Activated CD8-positive, alpha-beta memory T cell treated with anti-CD3 and anti-CD28 coated beads, Interleukin-2, amount 10 ng/mL, durations not matched to agents 7 days and 5 days (primary cell): ENCODE measurements around the gene DUS1L. TPM values are rescaled to one million over a fixed set of nuclear protein-coding genes. Genes with fewer than 3 reads are reported as not detected.

ENCODE experiments used
- ATAC-seq: fragments of 150-1000 bp; cut with Tn5 transposase; one replicate; pipeline ENCODE4 v1.10.0; 2021; ENCODE audit warnings: moderate library complexity
- CTCF ChIA-PET: fragments of 350-600 bp; sonication (Branson Sonifier 250); formaldehyde crosslinking; loops from one replicate; lab custom pipeline; 2021; ENCODE audit warnings: antibody characterized with exemption; lab: Charles Lee
- DNase-seq: peaks from one replicate; pipeline ENCODE4 v3.0.0-alpha.2; 2020
- H3K27ac Mint-ChIP-seq: one replicate; pipeline ENCODE4 v1.8.0; 2021; ENCODE audit warnings: mild to moderate bottlenecking, mixed read lengths
- H3K27me3 Mint-ChIP-seq: one replicate; pipeline ENCODE4 v1.8.0; 2021; ENCODE audit warnings: mixed read lengths
- H3K36me3 Mint-ChIP-seq: one replicate; pipeline ENCODE4 v1.8.0; 2021; ENCODE audit warnings: mild to moderate bottlenecking, mixed read lengths
- H3K4me1 Mint-ChIP-seq: one replicate; pipeline ENCODE4 v1.8.0; 2021; ENCODE audit warnings: mixed read lengths
- H3K4me3 Mint-ChIP-seq: one replicate; pipeline ENCODE4 v1.8.0; 2021; ENCODE audit warnings: mild to moderate bottlenecking, moderate library complexity, mixed read lengths
- H3K9me3 Mint-ChIP-seq: one replicate; pipeline ENCODE4 v1.8.0; 2022; ENCODE audit warnings: low read depth, mixed read lengths
- total RNA-seq, 2 experiments: library from RNA; stranded (reverse); gene quantifications; one replicate each; pipeline ENCODE4 v1.2.3, GENCODE V29; 2021

DUS1L gene
- total RNA-seq, 2 experiments from 2014 or later = 134 to 139 TPM

DNA sequence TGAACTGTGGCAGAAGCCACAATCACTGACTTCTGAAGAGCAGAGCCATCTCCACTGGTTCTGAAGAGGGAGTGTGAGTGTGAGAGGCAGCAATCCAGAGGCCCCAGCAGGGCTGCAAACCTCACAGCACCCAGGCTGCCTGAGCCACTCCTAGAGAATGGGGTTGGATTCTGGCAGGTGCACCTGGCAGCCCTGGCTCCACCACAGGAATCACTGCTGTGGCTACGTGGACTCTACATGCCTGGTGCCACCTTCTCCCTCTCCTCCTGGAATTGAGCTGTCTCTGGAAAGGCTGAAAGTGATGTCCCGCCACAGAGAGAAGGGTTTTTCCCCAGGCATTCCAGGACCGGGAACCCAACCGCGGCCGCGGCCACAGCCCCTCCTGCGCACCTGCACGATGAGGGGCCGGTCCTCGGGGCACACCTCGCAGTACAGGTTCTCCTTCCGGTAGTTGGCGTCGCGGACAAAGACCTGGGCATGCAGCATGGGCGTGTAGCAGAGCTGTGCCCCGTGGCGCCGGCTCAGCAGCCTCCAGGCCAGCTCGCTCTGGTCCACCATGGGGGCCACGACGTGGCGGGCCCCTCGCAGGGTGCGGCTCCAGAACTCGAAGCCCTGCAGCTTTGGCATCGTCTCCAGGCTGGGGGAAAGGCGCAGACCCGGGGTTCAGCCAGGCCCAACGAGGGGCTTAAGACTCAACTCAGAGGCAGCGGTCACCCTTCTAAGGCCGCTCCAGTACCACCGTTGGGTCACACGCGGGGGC is 991 bp downstream of the DUS1L start:
- H3K4me3 Mint-ChIP-seq = peak overlapping the region; percentile 67
- no peaks in the 10 kb centered on the region for H3K27me3 Mint-ChIP-seq
- no peaks in the 10 kb centered on the region for H3K36me3 Mint-ChIP-seq
- H3K4me1 Mint-ChIP-seq = peaks cover 13% of the 10 kb centered on the region
- peak overlapping the region; percentile 64 for H3K27ac Mint-ChIP-seq
- DNase-seq = no peak
- H3K9me3 Mint-ChIP-seq = no peaks in the 10 kb centered on the region
- CTCF ChIA-PET = interaction anchor here (0.8 to 1.7 kb wide), 4 partner anchors 12 to 105 kb away, joined by 3 to 4 read pairs (median 4); no protein-coding TSS in a partner anchor
- ATAC-seq = no peak

DNA sequence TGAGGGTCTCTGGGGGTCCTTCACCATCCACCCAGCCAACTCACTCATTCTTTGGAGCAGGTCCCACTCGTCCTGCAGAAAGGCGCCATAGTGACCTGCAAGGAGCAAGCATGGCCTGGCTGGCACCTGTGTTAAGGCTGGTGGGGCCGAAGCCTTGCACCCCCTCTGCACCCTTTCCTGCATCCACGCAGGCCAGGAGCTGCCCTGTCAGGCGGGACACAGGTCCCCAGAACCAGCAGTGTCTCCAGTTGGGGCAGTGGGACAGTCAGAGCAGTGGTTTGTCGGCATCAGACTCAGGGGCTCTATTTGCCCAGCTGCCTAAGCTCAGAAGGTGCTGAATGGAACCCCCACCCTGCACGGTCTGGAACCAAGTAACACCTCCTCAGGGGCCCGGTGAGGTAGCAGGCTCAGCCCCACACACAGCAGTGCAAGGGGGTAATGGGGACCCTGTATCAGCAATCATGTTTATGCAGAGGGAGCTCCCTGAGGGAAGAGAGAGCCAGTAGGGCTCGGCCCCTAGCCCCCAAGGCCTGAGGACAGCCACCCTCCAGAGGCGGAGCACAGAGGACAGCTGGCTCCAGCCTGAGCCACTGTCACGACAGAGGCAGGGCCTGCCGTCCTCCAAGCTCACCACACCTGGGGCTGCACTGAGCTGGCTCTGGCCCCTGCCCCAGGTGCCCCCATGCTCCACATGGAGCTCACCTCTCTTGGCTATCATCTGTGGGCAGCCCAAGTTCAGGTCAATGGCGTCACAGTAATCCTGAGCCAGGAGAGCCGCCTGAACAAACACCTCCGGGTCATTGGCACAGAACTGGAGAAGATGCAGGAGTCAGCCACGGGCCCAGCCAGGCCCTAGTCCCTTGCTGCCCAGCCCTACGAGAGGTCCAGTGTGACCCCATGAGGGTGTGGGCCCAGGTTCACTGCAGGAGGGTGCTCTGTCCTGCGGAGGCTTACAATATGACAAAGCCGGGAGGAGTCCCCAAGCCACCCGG is 1.9 kb downstream of the DUS1L start:
- Mint-ChIP-seq H3K4me1 (peaks cover 13% of the 10 kb centered on the region), H3K27me3 (no peaks in the 10 kb centered on the region), H3K4me3 (peak overlapping the region; percentile 67), H3K9me3 (no peaks in the 10 kb centered on the region), H3K36me3 (no peaks in the 10 kb centered on the region), H3K27ac (peak overlapping the region; percentile 64)
- no peak for ATAC-seq
- DNase-seq = no peak
- CTCF ChIA-PET = interaction anchor here (1.6 kb wide), 1 partner anchor 49 kb away, joined by 4 read pairs; no protein-coding TSS in a partner anchor

DNA sequence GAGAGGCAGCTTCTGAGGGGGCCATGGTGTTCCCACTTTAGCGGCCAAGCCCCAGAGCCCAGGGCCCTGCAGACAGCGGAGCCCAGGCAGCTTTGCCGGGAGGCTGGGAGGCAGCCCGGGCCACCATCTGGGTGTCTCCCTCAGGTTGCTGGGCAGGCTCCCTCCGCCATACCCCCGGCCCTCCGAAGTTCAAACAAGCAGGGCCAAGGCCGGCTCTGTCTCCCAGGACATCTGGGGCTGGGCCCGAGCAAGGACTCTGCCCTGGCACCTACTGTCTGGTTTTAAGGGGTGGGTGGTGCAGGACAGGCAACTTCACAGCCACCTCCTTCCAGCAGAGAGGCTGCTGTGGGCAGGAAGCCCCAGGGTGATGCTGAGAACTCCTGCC is 2.6 kb downstream of the DUS1L start:
- Mint-ChIP-seq H3K9me3 (no peaks in the 10 kb centered on the region), H3K36me3 (no peaks in the 10 kb centered on the region), H3K4me1 (peaks cover 13% of the 10 kb centered on the region), H3K27me3 (no peaks in the 10 kb centered on the region), H3K27ac (no peak overlapping the region), H3K4me3 (no peak overlapping the region)
- DNase-seq (no peak), ATAC-seq (no peak)
- CTCF ChIA-PET = no interaction called here

DNA sequence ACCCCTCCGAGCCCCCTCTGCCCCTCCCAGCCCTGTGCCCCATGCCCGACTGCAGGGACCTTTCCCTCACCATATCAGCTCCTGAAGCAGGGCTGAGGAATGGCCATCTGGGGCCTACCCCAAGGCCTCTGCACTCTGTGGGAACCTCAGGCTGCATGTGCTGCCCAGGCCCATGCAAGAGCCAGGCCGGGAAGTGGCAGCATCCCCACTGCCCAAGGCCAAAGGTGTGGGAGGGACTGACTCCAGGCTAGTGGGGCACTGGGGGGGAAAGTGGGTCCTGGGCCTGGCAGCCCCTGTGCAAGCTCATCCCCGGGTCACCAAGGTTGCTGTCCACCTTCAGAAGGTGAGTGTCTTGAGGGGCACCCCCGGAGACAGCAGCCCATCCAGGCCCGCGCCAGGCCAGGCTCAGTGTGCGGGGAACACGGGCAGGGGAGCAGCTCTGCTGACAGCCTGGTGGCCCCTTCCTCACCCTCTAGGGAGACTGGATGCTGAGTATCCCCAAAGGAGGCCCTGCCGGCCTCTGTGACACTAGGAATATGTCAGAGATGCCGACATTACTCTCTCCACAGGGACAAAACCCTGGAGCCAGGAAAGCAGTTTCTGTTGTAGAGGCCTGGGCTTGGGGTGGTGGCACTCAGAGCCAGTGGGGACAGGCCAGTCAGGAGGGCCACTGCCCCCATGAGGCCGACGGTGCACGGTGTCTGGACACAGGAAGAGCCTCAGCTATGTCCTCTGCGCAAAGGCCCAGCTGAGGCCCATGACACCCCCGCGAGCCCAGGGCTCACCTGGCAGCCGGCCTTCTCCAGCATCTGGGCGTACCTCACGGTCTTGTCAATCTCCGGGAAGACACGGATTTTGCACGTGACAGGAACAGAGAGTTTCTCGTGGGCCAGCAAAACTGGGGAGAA is 3.3 kb downstream of the DUS1L start:
- no peaks in the 10 kb centered on the region for H3K36me3 Mint-ChIP-seq
- CTCF ChIA-PET = no interaction called here
- H3K27me3 Mint-ChIP-seq = no peaks in the 10 kb centered on the region
- peaks cover 13% of the 10 kb centered on the region for H3K4me1 Mint-ChIP-seq
- H3K27ac Mint-ChIP-seq = no peak overlapping the region
- no peak overlapping the region for H3K4me3 Mint-ChIP-seq
- DNase-seq = no peak
- no peak for ATAC-seq
- H3K9me3 Mint-ChIP-seq = no peaks in the 10 kb centered on the region

DNA sequence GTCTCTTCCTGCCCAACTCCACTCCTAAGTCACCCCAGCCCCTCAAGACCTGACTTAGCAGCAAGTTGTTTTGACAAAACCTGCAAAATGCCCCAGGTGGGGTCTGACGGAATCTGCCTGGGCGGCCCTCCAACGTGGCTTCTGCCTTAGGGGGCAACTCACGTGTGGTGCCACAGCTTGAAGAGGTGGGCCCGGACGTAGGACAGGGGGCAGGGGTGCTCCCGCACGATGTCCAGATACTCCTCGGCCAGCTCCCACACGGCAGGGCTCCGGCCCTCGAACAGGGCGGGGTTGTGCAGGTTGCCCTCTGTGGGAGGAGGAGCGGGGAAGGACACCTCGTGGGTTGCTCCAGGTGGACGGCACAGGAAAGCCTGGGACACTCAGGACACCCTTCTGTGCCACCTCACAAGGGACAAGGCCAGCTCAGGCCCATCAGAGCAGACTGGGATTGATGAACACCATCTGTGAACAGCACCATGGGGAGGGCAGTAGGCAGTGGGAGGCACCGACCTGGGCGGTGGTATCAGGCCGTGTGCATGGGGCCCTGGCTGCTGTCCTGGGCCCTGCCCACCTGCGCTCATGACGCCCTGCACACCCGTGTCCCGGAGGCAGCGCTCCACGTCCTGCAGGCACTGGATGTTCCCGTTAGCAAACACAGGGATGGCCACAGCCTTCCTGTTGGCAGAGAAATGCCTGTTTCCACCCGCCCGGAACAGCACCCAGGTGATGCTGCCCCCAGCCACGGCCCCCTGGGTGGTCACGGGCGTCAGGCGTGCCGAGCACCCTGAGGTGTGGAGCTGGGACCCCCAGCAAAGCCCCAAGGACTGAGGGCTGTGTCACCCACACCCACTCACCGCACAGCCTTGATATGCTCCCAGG is 4.3 kb downstream of the DUS1L start:
- H3K27ac Mint-ChIP-seq = no peak overlapping the region
- no peaks in the 10 kb centered on the region for H3K27me3 Mint-ChIP-seq
- H3K9me3 Mint-ChIP-seq = no peaks in the 10 kb centered on the region
- peaks cover 10% of the 10 kb centered on the region for H3K4me1 Mint-ChIP-seq
- DNase-seq (no peak), ATAC-seq (no peak)
- no peak overlapping the region for H3K4me3 Mint-ChIP-seq
- CTCF ChIA-PET = no interaction called here
- H3K36me3 Mint-ChIP-seq = no peaks in the 10 kb centered on the region

DNA sequence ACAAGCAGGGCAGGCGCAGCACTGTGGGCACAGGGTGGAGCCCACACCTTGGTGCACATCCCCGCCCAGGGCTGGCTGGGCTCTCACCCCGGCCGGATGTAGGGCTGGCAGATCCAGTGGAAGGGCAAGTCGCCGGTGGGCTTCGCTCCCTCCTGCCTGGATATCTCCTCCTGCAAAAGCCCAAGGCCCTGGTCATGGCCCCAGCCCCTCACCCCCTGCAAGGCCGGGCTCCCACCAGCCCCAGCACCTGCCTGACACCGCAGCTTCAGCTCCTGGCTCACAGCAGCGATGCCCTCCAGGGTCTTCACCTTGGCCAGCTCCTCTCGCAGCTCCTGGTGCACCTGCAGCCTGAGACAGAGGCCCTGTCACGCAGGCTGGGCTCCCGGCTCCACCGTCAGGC is 5.0 kb downstream of the DUS1L start:
- ATAC-seq (no peak), DNase-seq (no peak)
- Mint-ChIP-seq H3K27me3 (no peaks in the 10 kb centered on the region), H3K4me3 (no peak overlapping the region), H3K27ac (no peak overlapping the region), H3K4me1 (peaks cover 8% of the 10 kb centered on the region), H3K36me3 (no peaks in the 10 kb centered on the region), H3K9me3 (no peaks in the 10 kb centered on the region)
- CTCF ChIA-PET = no interaction called here

DNA sequence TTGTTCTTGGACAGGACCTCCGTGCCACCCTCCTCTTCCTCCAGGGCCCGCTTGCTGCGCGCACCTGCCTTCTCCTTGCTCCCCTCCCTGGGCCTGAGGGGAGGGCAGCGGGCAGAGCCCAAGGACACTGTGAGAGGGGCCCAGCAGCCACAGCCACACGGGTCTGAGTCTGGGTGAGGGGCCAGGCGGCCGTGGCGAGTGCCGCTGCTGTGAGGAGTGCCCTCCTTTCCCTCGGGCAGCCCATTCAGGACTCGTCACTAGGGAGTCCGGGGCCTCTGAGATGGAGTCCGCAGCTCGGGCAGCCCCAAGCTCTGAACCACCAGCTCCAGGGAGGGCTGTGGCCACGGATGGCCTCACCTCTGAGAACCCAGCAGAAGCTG is 5.6 kb downstream of the DUS1L start:
- CTCF ChIA-PET = no interaction called here
- Mint-ChIP-seq H3K36me3 (peaks cover under 1% of the 10 kb centered on the region), H3K4me1 (peaks cover 11% of the 10 kb centered on the region), H3K27me3 (no peaks in the 10 kb centered on the region), H3K4me3 (no peak overlapping the region), H3K9me3 (no peaks in the 10 kb centered on the region), H3K27ac (no peak overlapping the region)
- DNase-seq = no peak
- ATAC-seq = no peak

DNA sequence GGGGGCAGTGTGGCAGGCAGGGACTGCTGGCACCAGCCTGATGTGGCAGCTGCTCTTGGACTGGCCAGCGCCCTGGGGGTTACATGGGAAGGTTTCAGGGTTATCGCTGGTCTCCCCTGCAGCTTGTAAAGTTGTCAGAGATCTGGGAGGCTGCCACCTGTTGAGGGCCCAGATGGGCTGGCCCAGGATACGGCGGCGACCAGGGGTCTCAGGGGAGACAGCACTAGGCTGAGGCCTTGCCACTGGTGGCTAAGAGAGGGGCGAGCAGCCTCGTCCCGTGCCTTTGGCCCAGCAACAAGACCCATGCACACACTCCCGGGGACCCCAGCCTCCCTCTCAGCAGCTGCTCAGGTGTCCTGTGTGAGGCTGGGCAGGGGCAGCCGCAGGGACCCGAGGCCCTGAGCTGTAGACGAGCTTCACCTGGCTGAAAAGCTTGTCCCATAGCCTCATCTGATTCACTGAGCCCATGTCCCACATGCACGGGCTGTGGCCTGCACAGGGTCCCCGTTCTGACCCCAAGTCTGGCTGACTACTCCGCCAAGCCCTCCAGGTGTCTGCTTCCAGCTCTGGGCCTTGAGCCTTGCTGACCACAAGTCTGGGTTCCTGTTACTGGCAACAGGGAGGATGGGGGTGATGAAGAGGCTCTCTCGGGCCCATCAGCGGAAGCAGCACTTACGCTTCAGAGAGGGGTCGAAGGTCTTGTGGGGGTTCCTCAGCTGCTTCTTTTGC is 6.2 kb downstream of the DUS1L start:
- H3K36me3 Mint-ChIP-seq = peaks cover 3% of the 10 kb centered on the region
- no peak overlapping the region for H3K27ac Mint-ChIP-seq
- no peaks in the 10 kb centered on the region for H3K9me3 Mint-ChIP-seq
- no peak for DNase-seq
- no peak for ATAC-seq
- no peaks in the 10 kb centered on the region for H3K27me3 Mint-ChIP-seq
- no peak overlapping the region for H3K4me3 Mint-ChIP-seq
- CTCF ChIA-PET = no interaction called here
- H3K4me1 Mint-ChIP-seq = peaks cover 12% of the 10 kb centered on the region

DNA sequence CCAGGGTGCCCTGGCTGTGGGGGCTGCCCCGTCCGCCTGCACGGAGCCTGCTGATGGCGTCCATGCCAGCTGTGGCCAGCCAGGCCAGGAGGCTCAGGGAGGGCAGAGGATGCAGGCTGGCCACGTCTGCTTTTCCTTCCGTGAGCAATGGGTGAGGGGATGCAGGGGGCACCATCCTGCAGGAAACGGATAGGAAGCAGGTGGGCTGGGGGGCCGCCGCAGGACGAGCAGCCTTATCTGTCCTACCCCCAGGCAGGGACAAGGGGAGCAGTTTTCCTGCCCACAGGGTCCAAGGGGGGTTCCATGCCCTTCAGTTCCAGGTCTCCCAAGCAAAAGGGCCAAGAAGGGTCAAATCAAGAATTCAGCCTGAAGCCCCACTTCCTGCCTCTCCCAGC is 6.8 kb downstream of the DUS1L start:
- H3K4me3 Mint-ChIP-seq = no peak overlapping the region
- no peaks in the 10 kb centered on the region for H3K9me3 Mint-ChIP-seq
- peaks cover 7% of the 10 kb centered on the region for H3K4me1 Mint-ChIP-seq
- no peak overlapping the region for H3K27ac Mint-ChIP-seq
- peaks cover 3% of the 10 kb centered on the region for H3K36me3 Mint-ChIP-seq
- ATAC-seq = no peak
- CTCF ChIA-PET = no interaction called here
- DNase-seq = no peak
- no peaks in the 10 kb centered on the region for H3K27me3 Mint-ChIP-seq

DNA sequence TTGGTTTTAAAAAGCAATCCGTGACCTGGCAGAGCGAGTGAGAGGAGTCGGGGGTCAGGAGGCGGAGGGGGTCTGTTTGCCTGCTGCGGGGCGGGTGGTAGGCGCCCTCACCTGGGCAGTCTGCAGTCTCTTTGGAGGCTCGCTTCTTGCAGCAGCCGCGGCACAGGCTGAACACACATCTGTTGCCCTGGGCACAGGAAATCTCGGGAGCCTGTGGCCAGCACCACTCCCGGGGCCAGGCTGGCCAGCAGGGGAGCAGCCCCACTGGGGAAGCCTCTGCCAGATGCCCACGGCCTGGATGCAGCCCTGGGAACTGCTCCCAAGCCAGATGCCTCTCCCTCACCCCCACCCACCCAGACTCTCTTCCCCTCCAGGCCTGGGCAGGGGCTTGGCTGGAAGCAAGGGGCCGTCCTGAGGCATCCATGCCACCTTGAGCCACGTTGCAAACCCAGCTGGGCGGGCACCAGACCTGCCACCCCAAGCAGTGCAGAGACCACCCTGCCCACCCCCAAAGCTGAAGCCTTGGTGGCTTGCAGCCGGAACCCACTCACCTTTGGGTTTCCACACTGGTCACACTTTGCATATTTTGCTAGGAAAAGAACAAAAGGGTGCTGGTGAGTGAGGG is 7.3 kb downstream of the DUS1L start:
- CTCF ChIA-PET = no interaction called here
- no peak for ATAC-seq
- H3K36me3 Mint-ChIP-seq = peaks cover 3% of the 10 kb centered on the region
- no peaks in the 10 kb centered on the region for H3K27me3 Mint-ChIP-seq
- no peaks in the 10 kb centered on the region for H3K9me3 Mint-ChIP-seq
- DNase-seq = no peak
- peaks cover 11% of the 10 kb centered on the region for H3K4me1 Mint-ChIP-seq
- H3K27ac Mint-ChIP-seq = no peak overlapping the region
- H3K4me3 Mint-ChIP-seq = no peak overlapping the region

DNA sequence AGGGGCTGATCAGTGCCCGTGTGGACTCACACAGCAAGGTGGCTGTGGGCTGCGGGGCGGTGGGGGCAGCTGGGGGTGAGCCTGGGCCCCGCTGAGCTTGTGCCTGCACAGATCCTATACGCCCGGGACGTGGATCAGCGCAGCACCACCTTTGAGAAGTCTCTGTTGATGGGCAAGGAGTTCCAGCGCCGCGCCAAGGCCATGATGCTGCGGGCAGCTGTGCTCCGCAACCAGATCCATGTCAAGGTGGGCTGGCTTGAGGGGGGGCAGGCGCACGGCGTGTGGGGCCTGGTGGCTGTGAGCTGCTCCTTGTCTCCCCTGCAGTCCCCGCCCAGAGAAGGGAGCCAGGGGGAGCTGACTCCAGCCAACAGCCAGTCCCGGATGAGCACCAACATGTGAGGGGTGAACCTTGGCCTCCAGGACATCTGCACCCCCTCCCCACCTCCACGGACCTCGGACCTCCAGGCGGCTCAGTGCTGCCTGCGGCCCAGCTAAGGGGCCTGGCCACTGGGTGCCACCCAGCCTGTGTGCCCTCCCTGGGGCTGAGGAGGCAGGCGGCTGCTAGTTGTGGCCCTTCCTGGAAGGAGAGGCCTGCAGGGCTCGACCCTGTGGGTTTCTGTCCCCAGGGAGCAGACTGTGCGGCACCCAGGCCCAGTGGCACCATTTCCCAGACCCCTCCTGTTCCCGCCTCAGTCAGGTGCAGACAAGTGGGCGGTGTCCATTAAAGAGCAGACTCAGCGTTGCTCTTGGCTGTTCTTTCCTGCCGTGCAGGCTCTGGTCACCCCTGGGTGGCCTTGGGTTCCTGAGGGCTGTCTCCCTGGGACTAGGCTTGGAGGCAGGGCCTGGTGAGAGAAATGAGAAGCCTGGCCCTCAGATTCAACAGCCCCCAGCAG is 8.6 kb downstream of the DUS1L start:
- H3K36me3 Mint-ChIP-seq = peaks cover 3% of the 10 kb centered on the region

More for the DNA sequence above, 8.6 kb downstream of the DUS1L start:
- Mint-ChIP-seq H3K4me1 (peaks cover 18% of the 10 kb centered on the region), H3K4me3 (no peak overlapping the region), H3K9me3 (no peaks in the 10 kb centered on the region), H3K27ac (no peak overlapping the region), H3K27me3 (no peaks in the 10 kb centered on the region)
- DNase-seq (no peak), ATAC-seq (no peak)
- CTCF ChIA-PET = interaction anchor here (1.5 kb wide), 1 partner anchor 26 kb away, joined by 4 read pairs; no protein-coding TSS in a partner anchor
